Activated CD4-positive, alpha-beta T cell treated with anti-CD3 and anti-CD28 coated beads, Interleukin-2, amount 50 U/mL, for 48 hours (primary cell): ENCODE measurements around the gene LIN37.
A peak's percentile ranks its signal among the peaks of the same experiment; 100 is the strongest.

Experiments
- DNase-seq, 2 experiments: peaks; one replicate each; pipeline ENCODE4 v3.0.0-alpha.2; 2020

Gene LIN37

GRCh38 chr19:35748106-35749020, at the start of gene LIN37:
Gene LIN37 (plus strand): TSS chr19:35748576. CDS start chr19:35748725, 149 bp downstream.
- DNase-seq: peak; percentile 98 to 99

- DNase-seq: peak; percentile 93 to 95
Measured at GRCh38 chr19:35702223-35703012, 46.0 kb upstream of the LIN37 start.

GRCh38 chr19:35703343-35703742, 45.0 kb upstream of the LIN37 start:
- DNase-seq: no peak

- DNase-seq: peak in 1 of 2 experiments; percentile 33
Measured at GRCh38 chr19:35704218-35704617, 44.2 kb upstream of the LIN37 start, which contains the start of gene ZBTB32. Gene ZBTB32 (plus strand): TSS chr19:35704558. CDS start chr19:35714627, 10,069 bp downstream.

GRCh38 chr19:35708391-35708790, 40.0 kb upstream of the LIN37 start:
- DNase-seq: no peak

GRCh38 chr19:35710784-35711723, 37.3 kb upstream of the LIN37 start:
- peak; percentile 73 to 80 for DNase-seq

- peak; percentile 86 to 91 for DNase-seq
Measured at GRCh38 chr19:35712567-35713505, 35.5 kb upstream of the LIN37 start.

GRCh38 chr19:35713506-35713850, 34.9 kb upstream of the LIN37 start:
- no peak for DNase-seq

GRCh38 chr19:35713904-35714495, 34.4 kb upstream of the LIN37 start:
- DNase-seq: peak; percentile 19 to 20

- peak; percentile 50 to 58 for DNase-seq
Measured at GRCh38 chr19:35714601-35715354, 33.6 kb upstream of the LIN37 start.

GRCh38 chr19:35715355-35715809, 33.0 kb upstream of the LIN37 start:
- peak in 1 of 2 experiments; percentile 30 for DNase-seq

GRCh38 chr19:35715981-35716800, 32.2 kb upstream of the LIN37 start:
- peak; percentile 40 to 46 for DNase-seq

- DNase-seq: peak; percentile 96 to 97
Measured at GRCh38 chr19:35716801-35717664, 31.3 kb upstream of the LIN37 start.

GRCh38 chr19:35717665-35718344, 30.6 kb upstream of the LIN37 start, which contains the start of gene KMT2B:
Gene KMT2B (plus strand): TSS chr19:35718003. CDS start chr19:35718019, 16 bp downstream.
- no peak for DNase-seq

GRCh38 chr19:35718345-35719041, 29.9 kb upstream of the LIN37 start:
- peak; percentile 66 to 71 for DNase-seq

- DNase-seq: no peak
Measured at GRCh38 chr19:35719402-35720162, 28.8 kb upstream of the LIN37 start.
